HG02943 (cell line): ENCODE data around the gene ZNF480.
"Not testable (repeated sequence)": the region's sequence is repeated elsewhere in the genome, so short reads cannot be mapped to it uniquely, and the experiment has no call there.

Experiments used
- ATAC-seq: cut with Tn5 transposase; IDR thresholded peaks from one replicate; pipeline ENCODE4 v1.9.1; 2021; ENCODE audit warnings: mild to moderate bottlenecking, low read depth, moderate library complexity; ENCODE audit not compliant: unreplicated experiment

Gene ZNF480

DNA sequence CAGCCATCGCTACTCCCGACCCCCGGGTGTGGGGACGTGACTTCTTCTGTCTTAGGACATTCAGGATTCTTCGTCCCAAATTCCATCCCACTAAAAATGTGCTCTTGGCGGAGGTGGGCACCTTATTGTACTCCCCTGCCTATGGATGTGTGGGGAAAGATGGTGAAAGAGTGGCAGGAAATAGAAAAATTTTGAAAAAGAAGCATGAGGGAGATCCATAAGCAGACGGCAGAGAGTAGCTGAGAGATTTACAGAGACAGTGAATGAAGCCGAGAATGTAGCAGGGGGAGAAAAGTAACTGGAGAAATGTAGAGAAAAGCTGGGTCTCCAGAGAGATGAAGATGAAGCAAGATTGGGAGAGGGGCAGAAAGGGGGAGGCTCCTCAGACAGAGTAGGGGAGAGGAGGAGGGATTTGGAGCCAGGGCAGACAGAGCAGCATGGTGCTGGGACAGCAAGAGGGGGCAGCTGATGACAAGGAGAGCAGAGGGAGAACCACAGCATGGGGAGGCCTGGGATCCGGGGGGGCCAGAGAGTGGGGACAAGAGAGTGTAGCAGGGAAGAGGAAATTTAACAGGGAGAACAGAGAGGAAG, 39.9 kb downstream of the ZNF480 start:
- ATAC-seq: no peak

DNA sequence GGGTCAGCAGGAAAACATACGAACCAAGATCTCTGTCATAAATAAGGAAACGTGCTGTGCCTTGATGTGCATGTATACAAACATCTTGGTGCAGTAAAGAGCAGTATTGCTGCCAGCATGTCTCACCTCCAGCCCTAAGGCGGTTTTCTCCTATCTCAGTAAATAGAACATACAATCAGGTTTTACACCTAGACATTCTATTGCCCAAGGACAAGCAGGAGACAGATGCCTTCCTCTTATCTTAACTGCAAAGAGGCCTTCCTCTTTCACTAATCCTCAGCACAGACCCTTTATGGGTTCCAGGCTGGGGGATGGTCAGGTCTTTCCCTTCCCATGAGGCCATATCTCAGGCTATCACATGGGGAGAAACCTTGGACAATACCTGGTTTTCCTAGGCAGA, 42.1 kb downstream of the ZNF480 start:
- ATAC-seq: not testable (repeated sequence)

DNA sequence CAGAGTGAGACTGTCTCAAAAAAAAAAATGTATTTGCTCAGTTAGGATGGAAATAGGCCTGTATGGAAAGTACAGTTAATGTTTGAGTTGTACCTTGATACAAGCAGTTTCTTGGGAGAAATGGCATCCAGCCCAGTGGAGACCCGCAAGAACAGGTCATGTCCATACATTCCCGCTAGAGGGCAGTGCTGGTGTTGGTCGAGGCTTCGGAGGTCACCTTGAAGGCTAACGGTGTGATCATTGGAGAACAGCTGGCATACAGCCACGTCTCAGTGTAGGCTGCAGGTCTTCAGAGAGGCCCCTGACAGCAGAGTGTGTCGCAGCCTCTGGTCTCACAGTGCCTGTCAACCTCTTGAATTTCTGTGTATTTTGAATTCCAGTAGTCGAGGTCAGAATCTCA, 46.6 kb downstream of the ZNF480 start:
- no peak for ATAC-seq

DNA sequence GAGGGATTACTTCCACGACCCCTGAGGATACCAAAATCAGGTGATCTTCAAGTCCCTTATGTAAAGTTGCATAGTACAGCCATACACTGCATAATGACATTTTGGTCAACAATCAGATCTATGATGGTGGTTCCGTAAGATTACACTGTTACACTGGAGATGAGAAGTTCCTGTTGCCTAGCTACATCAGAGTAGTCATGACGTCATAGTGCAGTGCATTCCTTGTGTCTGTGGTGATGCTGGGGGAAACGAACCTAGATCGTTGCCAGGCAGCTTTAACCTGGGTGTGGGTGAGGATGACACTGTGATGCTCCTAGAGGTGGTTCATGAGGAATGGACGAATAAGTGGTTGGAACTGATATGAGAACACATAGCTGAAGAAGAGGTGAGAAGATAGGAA, 48.2 kb downstream of the ZNF480 start:
- no peak for ATAC-seq

DNA sequence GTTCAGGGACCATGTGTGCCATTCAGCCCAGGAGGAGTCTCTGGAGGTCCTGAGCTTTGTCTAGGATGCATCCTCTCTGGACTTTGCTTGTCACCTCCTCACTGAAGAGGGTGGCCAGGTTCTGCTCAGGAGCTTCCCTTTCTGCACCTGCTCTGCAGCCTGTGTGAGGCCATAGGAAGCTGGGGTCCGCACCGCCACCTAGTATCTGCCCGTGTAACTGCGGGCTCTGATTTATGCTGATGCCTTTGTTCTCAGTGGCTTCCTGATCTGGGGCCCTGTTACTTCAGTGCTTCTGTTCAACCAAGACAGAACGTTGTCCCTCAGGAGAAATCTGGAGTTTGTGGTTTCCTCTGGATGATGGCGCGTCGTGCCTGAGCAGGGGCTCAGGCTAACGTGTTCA, 54.5 kb downstream of the ZNF480 start:
- no peak for ATAC-seq

DNA sequence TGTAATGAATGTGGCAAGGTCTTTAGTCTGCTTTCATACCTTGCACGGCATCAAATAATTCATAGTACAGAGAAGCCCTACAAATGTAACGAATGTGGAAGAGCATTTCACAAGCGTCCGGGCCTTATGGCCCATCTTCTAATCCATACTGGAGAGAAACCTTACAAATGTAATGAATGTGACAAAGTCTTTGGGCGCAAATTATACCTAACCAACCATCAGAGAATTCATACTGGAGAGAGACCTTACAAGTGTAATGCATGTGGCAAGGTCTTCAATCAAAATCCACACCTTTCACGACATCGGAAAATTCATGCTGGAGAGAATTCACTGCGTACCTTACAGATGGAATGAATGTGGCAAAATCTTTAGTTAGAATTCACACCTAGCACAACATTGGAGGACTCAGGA, 69.5 kb downstream of the ZNF480 start:
- ATAC-seq: no peak

DNA sequence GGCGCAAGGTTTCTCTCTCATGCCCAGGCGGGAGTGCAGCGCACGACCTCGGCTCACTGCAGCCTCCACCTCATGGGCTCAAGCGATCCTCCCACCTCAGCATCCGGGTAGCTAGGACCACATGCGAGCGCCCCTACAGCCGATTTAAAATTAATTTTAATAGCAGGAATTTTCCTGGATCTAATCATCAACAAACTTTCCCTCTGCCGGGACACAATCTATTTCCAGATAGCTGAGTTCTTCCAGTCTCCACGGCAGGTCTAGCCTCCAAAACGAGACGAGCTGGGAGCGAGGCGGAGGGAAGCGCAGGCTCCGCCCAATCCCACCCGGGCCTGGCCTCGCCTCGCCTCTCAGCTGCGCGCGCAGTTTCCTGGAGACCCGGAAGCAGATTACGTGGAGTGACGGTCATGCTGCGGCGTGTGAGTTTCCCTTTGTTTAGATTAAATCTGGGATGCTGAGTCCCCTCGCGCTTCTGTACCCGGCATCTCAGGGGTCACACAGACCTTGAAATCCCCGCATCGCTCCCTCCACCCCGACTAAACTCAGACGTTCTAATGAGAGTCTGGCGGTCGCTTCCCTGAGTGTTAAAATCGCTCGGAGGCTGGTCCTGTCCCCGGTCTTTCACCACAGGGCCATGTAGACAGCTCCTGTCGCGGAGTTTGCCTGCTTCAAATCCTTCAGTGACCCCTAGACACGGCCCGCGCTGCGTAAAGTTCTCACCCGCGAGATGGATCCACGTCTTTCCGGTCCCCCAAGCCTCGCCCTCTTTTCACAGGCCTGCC, 72.8 kb downstream of the ZNF480 start, which contains the start of gene ZNF880:
TSS of gene ZNF880 (plus strand) at position 365 of the 782 bp plus-strand sequence. CDS start at position 408, 43 bp downstream.
- peak; percentile 87 for ATAC-seq

DNA sequence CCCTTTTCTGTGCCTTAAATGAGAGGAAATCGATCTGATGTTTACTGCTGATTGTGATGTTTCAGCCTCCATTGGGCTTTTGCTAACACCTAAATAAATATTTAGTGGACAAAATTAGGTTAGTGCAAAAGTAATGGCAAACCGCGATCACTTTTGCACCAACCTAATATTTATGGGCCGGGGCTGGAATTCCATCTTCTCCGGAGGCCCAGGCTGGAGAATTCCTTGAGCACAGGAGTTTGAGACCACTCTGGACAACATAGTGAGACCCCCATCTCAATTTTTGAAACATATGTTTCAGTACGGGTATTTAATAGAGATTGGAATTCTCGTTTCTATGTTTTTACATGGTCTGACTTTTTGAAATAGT, 73.4 kb downstream of the ZNF480 start:
- ATAC-seq: no peak
